K562 (cell line): Measurements from ENCODE around the gene SCO1. TPM values are rescaled to one million over a fixed set of nuclear protein-coding genes. Genes with fewer than 3 reads are reported as not detected.

Experiments
- ATAC-seq: fragments of 200-7000 bp; cut with Tn5 transposase; 3 replicates; pipeline ENCODE4 v1.9.1; 2020; ENCODE audit warnings: moderate library complexity
- BruUV-seq: library from RNA; stranded (reverse); fragments of 400-500 nt; replicated peaks from 2 replicates; lab custom pipeline; 2021; lab: Mats Ljungman, UMichigan
- CTCF ChIA-PET: fragments of 300-600 bp; formaldehyde crosslinking; extraction: SDS; loops from one replicate; lab custom pipeline; 2021; ENCODE audit warnings: low intra/inter-chr PET ratio; lab: Yijun Ruan, JAX
- POLR2A ChIA-PET: fragments of 300-600, 350-650 bp; sonication (Branson Sonifier 250); formaldehyde crosslinking; extraction: SDS; loops from one replicate; lab custom pipeline; 2021; ENCODE audit warnings: antibody characterized with exemption, inconsistent platforms; lab: Yijun Ruan, JAX
- DNase-seq, 4 experiments: peaks; one replicate each; pipeline versions ENCODE4 v3.0.0 to v3.0.0-alpha.2; 2011 to 2018; ENCODE audit warnings: low spot score in 3 of 4, mixed read lengths in 3 of 4; ENCODE audit errors: extremely low read depth in 1 of 4
- FAIRE-seq: peaks from 2 replicates; lab custom pipeline; 2011; peaks lifted over from hg19 to GRCh38; lab: Jason Lieb, UNC
- H2AFZ ChIP-seq: 2 replicates; pipeline ENCODE4 v1.6.0; 2011; ENCODE audit warnings: low read depth, low read length, control low read depth, inconsistent platforms
- H3K27ac ChIP-seq: fragments of 200-600 bp; 3 replicates; pipeline ENCODE4 v1.8.0; 2011; ENCODE audit warnings: low read depth, mild to moderate bottlenecking, control low read depth, inconsistent platforms, low read length, moderate library complexity, mixed read lengths; ENCODE audit errors: extremely low read depth
- H3K27me3 ChIP-seq, 2 experiments: fragments of 300-600 bp in 1 of 2; 2 replicates in 1 of 2; 3 replicates in 1 of 2; pipeline versions ENCODE4 v1.6.0 to v1.8.0; 2011; ENCODE audit warnings: inconsistent platforms in 2 of 2, low read length in 2 of 2, mild to moderate bottlenecking in 1 of 2, mixed read lengths in 1 of 2, moderate library complexity in 1 of 2; ENCODE audit not compliant: control insufficient read depth in 2 of 2, insufficient read depth in 2 of 2
- H3K36me3 ChIP-seq: fragments of 300-600 bp; 3 replicates; pipeline ENCODE4 v1.8.0; 2011; ENCODE audit warnings: mild to moderate bottlenecking, low read length, inconsistent platforms; ENCODE audit not compliant: control insufficient read depth, insufficient read depth
- H3K4me1 ChIP-seq, 2 experiments: fragments of 200-600 bp in 1 of 2; replicated peaks in 1 of 2; 2 replicates in 1 of 2; 3 replicates in 1 of 2; pipeline versions ENCODE4 v1.5.1 to v1.8.0; 2011; ENCODE audit warnings: inconsistent platforms in 2 of 2, low read length in 2 of 2, mild to moderate bottlenecking in 1 of 2, mixed read lengths in 1 of 2, moderate library complexity in 1 of 2; ENCODE audit not compliant: control insufficient read depth in 2 of 2, insufficient read depth in 2 of 2
- H3K4me2 ChIP-seq: 2 replicates; pipeline ENCODE4 v1.6.1; 2011; ENCODE audit warnings: low read length, control low read depth, inconsistent platforms, mixed read lengths; ENCODE audit not compliant: insufficient read depth
- H3K4me3 ChIP-seq: fragments of 200-600 bp; sonication (generic), shearing (Covaris generic); 2 replicates; pipeline ENCODE4 v1.5.1; 2016; ENCODE audit warnings: control low read depth, inconsistent platforms
- H3K79me2 ChIP-seq: fragments of 200-600 bp; 3 replicates; pipeline ENCODE4 v1.8.0; 2011; ENCODE audit warnings: low read length, inconsistent platforms; ENCODE audit not compliant: control insufficient read depth, insufficient read depth
- H3K9ac ChIP-seq, 2 experiments: 2 replicates each; pipeline versions ENCODE4 v1.6.0 to v1.6.1; 2011; ENCODE audit warnings: low read depth in 2 of 2, low read length in 2 of 2, control low read depth in 1 of 2, inconsistent platforms in 1 of 2, mild to moderate bottlenecking in 1 of 2, mixed read lengths in 1 of 2; ENCODE audit not compliant: insufficient read depth in 1 of 2
- H3K9me1 ChIP-seq: one replicate; pipeline ENCODE4 v1.6.0; 2011; ENCODE audit warnings: inconsistent platforms, mild to moderate bottlenecking, low read length, moderate library complexity; ENCODE audit not compliant: control insufficient read depth, insufficient read depth
- H3K9me3 ChIP-seq: replicated peaks from 2 replicates; pipeline ENCODE4 v1.5.1; 2011; ENCODE audit warnings: low read depth, low read length, inconsistent platforms; ENCODE audit not compliant: control insufficient read depth, insufficient read depth
- H4K20me1 ChIP-seq: replicated peaks from 2 replicates; pipeline ENCODE4 v1.6.1; 2011; ENCODE audit warnings: low read length, inconsistent platforms, mixed read lengths; ENCODE audit not compliant: control insufficient read depth, insufficient read depth
- CBX1 ChIP-seq: sonication (generic); IDR thresholded peaks from 2 replicates; pipeline ENCODE4 v1.6.1; 2016; ENCODE audit warnings: antibody characterized with exemption, low read depth, mild to moderate bottlenecking
- FOXA1 ChIP-seq: fragments of 450-650 bp; IDR thresholded peaks from 2 replicates; pipeline ENCODE4 v1.6.1; 2016; ENCODE audit warnings: mild to moderate bottlenecking, borderline replicate concordance
- HNRNPK ChIP-seq: fragments of 200-400 bp; formaldehyde crosslinking; IDR thresholded peaks from one replicate; pipeline ENCODE4 v1.6.1; 2018; ENCODE audit warnings: mild to moderate bottlenecking, low read depth, low read length; ENCODE audit not compliant: poor library complexity, severe bottlenecking
- MAFG ChIP-seq: fragments of 450-650 bp; conservative IDR thresholded peaks from 2 replicates; pipeline ENCODE4 v1.6.1; 2016; ENCODE audit warnings: missing genetic modification characterization, missing compliant biosample characterization
- RBM15 ChIP-seq: fragments of 200-400 bp; formaldehyde crosslinking; IDR thresholded peaks from 2 replicates; pipeline ENCODE4 v1.6.1; 2018; ENCODE audit warnings: mild to moderate bottlenecking, low read length, moderate library complexity; ENCODE audit not compliant: insufficient read depth
- RBM39 ChIP-seq: fragments of 200-400 bp; formaldehyde crosslinking; optimal IDR thresholded peaks from 2 replicates; pipeline ENCODE3; 2018; ENCODE audit warnings: low read depth, low read length
- WGBS: fragments of 100-300 bp; shearing (Covaris generic); methylation state at CpG from one replicate; pipeline ENCODE4 v1.1.6; 2016; ENCODE audit warnings: low coverage, mixed read lengths; ENCODE audit not compliant: insufficient coverage; ENCODE audit errors: missing lambda C conversion rate; 5-methylcytosine and 5-hydroxymethylcytosine counted together
- in situ Hi-C: fragments of 300-500 bp; cut with MboI; formaldehyde crosslinking; loops from 4 replicates; pipeline ENCODE4 v1.15.0; 2018; ENCODE audit warnings: inconsistent platforms, mixed read lengths
- intact Hi-C: fragments of 100-400 bp; cut with micrococcal nuclease; formaldehyde crosslinking; loops from 2 replicates; pipeline ENCODE4 v1.14.2; 2022
- polyA plus RNA-seq, 8 experiments: library from polyadenylated mRNA; depleted of rRNA in 4 of 8; stranded (reverse) in 5 of 8; unstranded in 3 of 8; fragments of >200 nt; fragmentation: Nextera tagmentation in 2 of 8; fragmentation: Illumina TruSeq in 1 of 8; extraction: Ambion mirVana in 2 of 8; extraction: Trizol in 1 of 8; gene quantifications; 2 replicates each; pipeline versions ENCODE4 v1.2.1 to v1.2.3, GENCODE V29; 2011 to 2014; ENCODE audit warnings: inconsistent platforms in 1 of 8, missing spikeins in 1 of 8
- total RNA-seq, 7 experiments: library from RNA; depleted of rRNA in 6 of 7; stranded (reverse); fragments of >200 nt in 6 of 7; fragmentation: Illumina TruSeq in 2 of 7; extraction: Trizol in 2 of 7; gene quantifications; 2 replicates each; pipeline versions ENCODE4 v1.2.1 to v1.2.3, GENCODE V29; 2011 to 2021; ENCODE audit warnings: low replicate concordance in 1 of 7
- TF ChIP-seq, protein P1 (sequence below): fragments of 450-650 bp; formaldehyde crosslinking; IDR thresholded peaks from 2 replicates; pipeline ENCODE4 v1.4.0; 2022; ENCODE audit warnings: missing genetic modification characterization
- TF ChIP-seq, protein P2 (sequence below), 2 experiments: fragments of 150-350 bp in 1 of 2; IDR thresholded peaks; 2 replicates each; pipeline ENCODE4 v1.6.1; 2012 to 2016; ENCODE audit warnings: low read depth in 2 of 2, low read length in 2 of 2, mild to moderate bottlenecking in 1 of 2, moderate library complexity in 1 of 2

The SCO1 gene
- total and polyA plus RNA-seq, 9 of the 15 experiments (the other 6 are each of a cell fraction or from before 2014, with no cell fraction given) = 7.1 to 40.9 (median 22.1) TPM

DNA sequence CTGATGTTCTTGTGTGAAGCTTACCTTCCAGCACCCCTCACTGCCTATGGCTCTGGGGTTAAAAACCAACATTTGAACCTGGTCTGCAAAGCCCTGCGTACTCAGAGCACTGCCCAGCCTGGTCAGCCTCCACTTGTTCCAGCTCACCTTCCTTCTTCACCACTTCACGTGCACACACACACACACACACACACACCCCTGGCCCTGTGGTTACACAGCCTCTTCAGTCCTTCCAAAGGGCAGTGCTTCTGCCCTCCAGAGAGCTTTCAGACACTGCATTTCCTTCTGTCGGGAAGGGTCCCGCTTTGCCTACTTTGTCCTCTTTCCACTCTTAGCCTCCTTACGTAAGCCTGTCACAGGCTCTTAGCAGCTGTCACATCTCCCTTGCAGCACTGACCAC lies 42.1 kb upstream of the SCO1 start:
- Histone ChIP-seq H2AFZ (no peak overlapping the region), H3K9me3 (no peaks in the 10 kb centered on the region), H3K9me1 (no peaks in the 10 kb centered on the region), H3K4me1 (no peaks in the 10 kb centered on the region), H3K4me2 (no peak overlapping the region), H3K79me2 (no peaks in the 10 kb centered on the region), H3K9ac (no peak overlapping the region), H3K27ac (no peak overlapping the region), H3K36me3 (no peaks in the 10 kb centered on the region), H4K20me1 (no peaks in the 10 kb centered on the region), H3K27me3 (peaks cover 0 to 6% of the 10 kb centered on the region in 2 experiments; a peak in 2 of 5 replicates), H3K4me3 (no peak overlapping the region)
- ChIA-PET CTCF (no interaction called here), POLR2A (interaction anchor here (0.9 kb wide), 1 partner anchor 255 kb away, joined by 3 read pairs; no protein-coding TSS in a partner anchor)
- in situ Hi-C loops = no loop called here
- DNase-seq (no peak), ATAC-seq (no peak), FAIRE-seq (no peak)
- TF ChIP-seq CBX1 (no peak), RBM39 (no peak), RBM15 (no peak), MAFG (tag) (no peak), FOXA1 (no peak), HNRNPK (no peak)
- TF ChIP-seq, protein P1, sequence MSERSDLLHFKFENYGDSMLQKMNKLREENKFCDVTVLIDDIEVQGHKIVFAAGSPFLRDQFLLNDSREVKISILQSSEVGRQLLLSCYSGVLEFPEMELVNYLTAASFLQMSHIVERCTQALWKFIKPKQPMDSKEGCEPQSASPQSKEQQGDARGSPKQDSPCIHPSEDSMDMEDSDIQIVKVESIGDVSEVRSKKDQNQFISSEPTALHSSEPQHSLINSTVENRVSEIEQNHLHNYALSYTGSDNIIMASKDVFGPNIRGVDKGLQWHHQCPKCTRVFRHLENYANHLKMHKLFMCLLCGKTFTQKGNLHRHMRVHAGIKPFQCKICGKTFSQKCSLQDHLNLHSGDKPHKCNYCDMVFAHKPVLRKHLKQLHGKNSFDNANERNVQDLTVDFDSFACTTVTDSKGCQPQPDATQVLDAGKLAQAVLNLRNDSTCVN = no peak
- TF ChIP-seq, protein P2, sequence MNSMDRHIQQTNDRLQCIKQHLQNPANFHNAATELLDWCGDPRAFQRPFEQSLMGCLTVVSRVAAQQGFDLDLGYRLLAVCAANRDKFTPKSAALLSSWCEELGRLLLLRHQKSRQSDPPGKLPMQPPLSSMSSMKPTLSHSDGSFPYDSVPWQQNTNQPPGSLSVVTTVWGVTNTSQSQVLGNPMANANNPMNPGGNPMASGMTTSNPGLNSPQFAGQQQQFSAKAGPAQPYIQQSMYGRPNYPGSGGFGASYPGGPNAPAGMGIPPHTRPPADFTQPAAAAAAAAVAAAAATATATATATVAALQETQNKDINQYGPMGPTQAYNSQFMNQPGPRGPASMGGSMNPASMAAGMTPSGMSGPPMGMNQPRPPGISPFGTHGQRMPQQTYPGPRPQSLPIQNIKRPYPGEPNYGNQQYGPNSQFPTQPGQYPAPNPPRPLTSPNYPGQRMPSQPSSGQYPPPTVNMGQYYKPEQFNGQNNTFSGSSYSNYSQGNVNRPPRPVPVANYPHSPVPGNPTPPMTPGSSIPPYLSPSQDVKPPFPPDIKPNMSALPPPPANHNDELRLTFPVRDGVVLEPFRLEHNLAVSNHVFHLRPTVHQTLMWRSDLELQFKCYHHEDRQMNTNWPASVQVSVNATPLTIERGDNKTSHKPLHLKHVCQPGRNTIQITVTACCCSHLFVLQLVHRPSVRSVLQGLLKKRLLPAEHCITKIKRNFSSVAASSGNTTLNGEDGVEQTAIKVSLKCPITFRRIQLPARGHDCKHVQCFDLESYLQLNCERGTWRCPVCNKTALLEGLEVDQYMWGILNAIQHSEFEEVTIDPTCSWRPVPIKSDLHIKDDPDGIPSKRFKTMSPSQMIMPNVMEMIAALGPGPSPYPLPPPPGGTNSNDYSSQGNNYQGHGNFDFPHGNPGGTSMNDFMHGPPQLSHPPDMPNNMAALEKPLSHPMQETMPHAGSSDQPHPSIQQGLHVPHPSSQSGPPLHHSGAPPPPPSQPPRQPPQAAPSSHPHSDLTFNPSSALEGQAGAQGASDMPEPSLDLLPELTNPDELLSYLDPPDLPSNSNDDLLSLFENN (IDR thresholded peaks at IDR 0.05; ENCODE audit: low read depth in 2 of 2, low read length in 2 of 2) = no peak
- no TSS peak for BruUV-seq
- intact Hi-C loops = no loop called here
- 2% methylated on average over 5 of the region's 5 CpGs for WGBS
